HCT116 (cell line): ENCODE measurements around the gene WDR70. TPM values are rescaled to one million over a fixed set of nuclear protein-coding genes. Genes with fewer than 3 reads are reported as not detected.

Experiments
- ATAC-seq: fragments of 200-7000 bp; cut with Tn5 transposase; 2 replicates; pipeline ENCODE4 v1.9.1; 2020; ENCODE audit warnings: mild to moderate bottlenecking, moderate library complexity
- BruUV-seq: library from RNA; stranded (reverse); fragments of 400-500 nt; replicated peaks from 2 replicates; lab custom pipeline; 2021; lab: Mats Ljungman, UMichigan
- CTCF ChIA-PET: fragments of 300-600 bp; sonication (Branson Sonifier 250); formaldehyde crosslinking; loops from one replicate; lab custom pipeline; 2021; ENCODE audit warnings: antibody characterized with exemption; lab: Charles Lee
- POLR2A ChIA-PET: fragments of 300-600, 350-600 bp; sonication (Branson Sonifier 250); formaldehyde crosslinking; loops from one replicate; lab custom pipeline; 2021; ENCODE audit warnings: antibody characterized with exemption; lab: Charles Lee
- RAD21 ChIA-PET, 2 experiments: fragments of 300-600 bp; sonication (Branson Sonifier 250); formaldehyde crosslinking; loops; one replicate each; lab custom pipeline; 2023; ENCODE audit warnings: low total read pairs in 2 of 2; ENCODE audit not compliant: uncharacterized antibody in 2 of 2, unreplicated experiment in 2 of 2, low non-redundant PET in 1 of 2; lab: Charles Lee
- DNase-seq: peaks from one replicate; pipeline ENCODE4 v3.0.0-alpha.2; 2010; ENCODE audit warnings: low read depth, low spot score
- H2AFZ ChIP-seq: fragments of 200-600 bp; shearing (Covaris generic), sonication (generic); 2 replicates; pipeline ENCODE4 v1.6.1; 2017; ENCODE audit warnings: low read depth, mixed run types, mixed read lengths, antibody characterized with exemption, low read length; ENCODE audit not compliant: poor library complexity, severe bottlenecking
- H3K27ac ChIP-seq: 2 replicates; pipeline ENCODE4 v1.5.1; 2012; ENCODE audit warnings: low read depth, low read length
- H3K27me3 ChIP-seq: fragments of 200-600 bp; sonication (generic); 2 replicates; pipeline ENCODE4 v1.6.1; 2016; ENCODE audit warnings: mixed run types, low read length, mixed read lengths; ENCODE audit not compliant: insufficient read depth
- H3K36me3 ChIP-seq, 2 experiments: fragments of 200-500 bp in 1 of 2; fragments of 200-600 bp in 1 of 2; sonication (Bioruptor generic) in 1 of 2; sonication (generic) in 1 of 2; 2 replicates each; pipeline versions ENCODE4 v1.5.1 to v1.6.1; 2014 to 2016; ENCODE audit warnings: low read length in 2 of 2, inconsistent platforms in 1 of 2, mixed read lengths in 1 of 2, mixed run types in 1 of 2; ENCODE audit not compliant: insufficient read depth in 2 of 2, control insufficient read depth in 1 of 2
- H3K4me1 ChIP-seq, 2 experiments: fragments of 200-600 bp in 1 of 2; sonication (generic) in 1 of 2; 2 replicates each; pipeline versions ENCODE4 v1.5.1 to v1.6.1; 2012 to 2017; ENCODE audit warnings: low read length in 2 of 2, inconsistent platforms in 1 of 2, mild to moderate bottlenecking in 1 of 2, mixed read lengths in 1 of 2, mixed run types in 1 of 2, moderate library complexity in 1 of 2; ENCODE audit not compliant: insufficient read depth in 2 of 2, control insufficient read depth in 1 of 2
- H3K4me2 ChIP-seq: fragments of 200-600 bp; sonication (generic); 2 replicates; pipeline ENCODE4 v1.6.1; 2017; ENCODE audit warnings: mixed run types, low read length, mixed read lengths
- H3K4me3 ChIP-seq, 2 experiments: fragments of 200-600 bp in 1 of 2; sonication (generic) in 1 of 2; replicated peaks in 1 of 2; 2 replicates each; pipeline ENCODE4 v1.5.1; 2011 to 2016; ENCODE audit warnings: low read length in 2 of 2, control low read depth in 1 of 2, low read depth in 1 of 2, mild to moderate bottlenecking in 1 of 2, mixed read lengths in 1 of 2, mixed run types in 1 of 2
- H3K79me2 ChIP-seq: fragments of 200-600 bp; sonication (generic); 2 replicates; pipeline ENCODE4 v1.6.1; 2017; ENCODE audit warnings: mild to moderate bottlenecking, mixed run types, low read length, moderate library complexity, mixed read lengths; ENCODE audit not compliant: insufficient read depth
- H3K9ac ChIP-seq: fragments of 200-600 bp; sonication (generic); 2 replicates; pipeline ENCODE4 v1.6.1; 2016; ENCODE audit warnings: low read length, mixed read lengths
- H3K9me2 ChIP-seq: fragments of 200-600 bp; sonication (generic), shearing (Covaris generic); 2 replicates; pipeline ENCODE4 v1.6.1; 2017; ENCODE audit warnings: mixed run types, mild to moderate bottlenecking, moderate library complexity; ENCODE audit not compliant: insufficient read depth
- H3K9me3 ChIP-seq, 2 experiments: fragments of 200-500 bp in 1 of 2; fragments of 200-600 bp in 1 of 2; sonication (Bioruptor generic) in 1 of 2; sonication (generic) in 1 of 2; 2 replicates each; pipeline ENCODE4 v1.6.1; 2014 to 2017; ENCODE audit warnings: low read length in 2 of 2, mixed read lengths in 2 of 2, inconsistent platforms in 1 of 2, low read depth in 1 of 2, mild to moderate bottlenecking in 1 of 2, mixed run types in 1 of 2, moderate library complexity in 1 of 2; ENCODE audit not compliant: control insufficient read depth in 1 of 2, insufficient read depth in 1 of 2
- H4K20me1 ChIP-seq: fragments of 200-600 bp; sonication (generic), shearing (Covaris generic); 2 replicates; pipeline ENCODE4 v1.6.1; 2017; ENCODE audit warnings: mixed run types, mild to moderate bottlenecking, moderate library complexity; ENCODE audit not compliant: insufficient read depth
- CEBPB ChIP-seq: IDR thresholded peaks from 2 replicates; pipeline ENCODE4 v1.6.1; 2012; ENCODE audit warnings: low read depth
- EGR1 ChIP-seq: IDR thresholded peaks from 2 replicates; pipeline ENCODE4 v1.6.1; 2012; ENCODE audit warnings: low read depth
- EZH2 ChIP-seq: fragments of 200-600 bp; sonication (generic); IDR thresholded peaks from 2 replicates; pipeline ENCODE4 v1.6.1; 2017; ENCODE audit warnings: antibody characterized with exemption, mixed run types
- EZH2phosphoT487 ChIP-seq: fragments of 200-600 bp; IDR thresholded peaks from 2 replicates; pipeline ENCODE4 v1.6.1; 2018; ENCODE audit warnings: antibody characterized with exemption, borderline replicate concordance
- JUND ChIP-seq: IDR thresholded peaks from 2 replicates; pipeline ENCODE4 v1.6.1; 2012
- POLR2AphosphoS5 ChIP-seq: IDR thresholded peaks from 2 replicates; pipeline ENCODE4 v1.6.1; 2011; ENCODE audit warnings: mild to moderate bottlenecking, low read depth, low read length, moderate library complexity
- SIN3A ChIP-seq: IDR thresholded peaks from 2 replicates; pipeline ENCODE4 v1.6.1; 2012; ENCODE audit warnings: low read depth
- SP1 ChIP-seq: IDR thresholded peaks from 2 replicates; pipeline ENCODE4 v1.6.1; 2012; ENCODE audit warnings: low read depth
- YY1 ChIP-seq: IDR thresholded peaks from 2 replicates; pipeline ENCODE4 v1.6.1; 2011; ENCODE audit warnings: low read length, low read depth, moderate library complexity, mild to moderate bottlenecking; ENCODE audit not compliant: insufficient replicate concordance; ENCODE audit errors: extremely low read depth
- ZFX ChIP-seq: fragments of 450-650 bp; IDR thresholded peaks from 2 replicates; pipeline ENCODE4 v1.6.1; 2017
- ZNF274 ChIP-seq: fragments of 200-500 bp; sonication (Bioruptor generic); IDR thresholded peaks from 2 replicates; pipeline ENCODE4 v1.6.1; 2014; ENCODE audit warnings: mild to moderate bottlenecking, low read depth, low read length, inconsistent platforms
- intact Hi-C: fragments of 100-400 bp; cut with micrococcal nuclease; formaldehyde crosslinking; loops from 2 replicates; pipeline ENCODE4 v1.10.0; 2022
- total RNA-seq: library from RNA; stranded (reverse); gene quantifications from one replicate; pipeline ENCODE4 v1.2.1, GENCODE V29; 2021; ENCODE audit not compliant: unreplicated experiment
- TF ChIP-seq, protein P1 (sequence below): IDR thresholded peaks from 2 replicates; pipeline ENCODE4 v1.6.1; 2012
- TF ChIP-seq, protein P2 (sequence below): IDR thresholded peaks from 2 replicates; pipeline ENCODE4 v1.6.1; 2012
- TF ChIP-seq, protein P3 (sequence below): IDR thresholded peaks from 2 replicates; pipeline ENCODE4 v1.6.1; 2011; ENCODE audit warnings: mild to moderate bottlenecking, low read length, moderate library complexity; ENCODE audit not compliant: insufficient replicate concordance; ENCODE audit errors: extremely low read depth
- TF ChIP-seq, protein P4 (sequence below), 3 experiments: fragments of 200-600 bp in 1 of 3; sonication (generic) in 1 of 3; IDR thresholded peaks in 2 of 3; conservative IDR thresholded peaks in 1 of 3; 2 replicates each; pipeline ENCODE4 v1.5.1; 2012 to 2017; ENCODE audit warnings: low read depth in 2 of 3, low read length in 2 of 3, antibody characterized with exemption in 1 of 3, borderline replicate concordance in 1 of 3, control low read depth in 1 of 3, mild to moderate bottlenecking in 1 of 3, mixed read lengths in 1 of 3, mixed run types in 1 of 3, moderate library complexity in 1 of 3; ENCODE audit not compliant: insufficient read depth in 1 of 3
- TF ChIP-seq, protein P5 (sequence below): IDR thresholded peaks from 2 replicates; pipeline ENCODE4 v1.6.1; 2012; ENCODE audit warnings: low read depth

WDR70 gene
- total RNA-seq, 1 experiment from 2014 or later, result 31.1 TPM

DNA sequence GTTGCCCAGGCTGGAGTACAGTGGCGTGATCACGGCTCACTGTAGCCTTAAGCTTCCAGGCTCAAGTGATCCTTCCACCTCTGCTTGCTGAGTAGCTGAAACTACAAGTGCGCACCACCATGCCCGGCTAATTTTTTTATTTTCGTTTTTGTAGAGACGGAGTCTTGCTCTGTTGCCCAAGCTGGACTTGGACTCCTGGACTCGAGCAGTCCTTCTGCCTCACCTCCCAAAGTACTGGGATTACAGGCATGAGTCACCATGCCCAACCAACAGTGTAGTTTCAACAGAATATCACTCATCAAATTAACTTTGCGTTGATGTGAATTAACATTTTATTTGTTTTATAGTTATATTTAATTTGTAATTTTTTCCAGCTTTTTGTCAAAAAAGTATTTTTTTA is 45.3 kb downstream of the WDR70 start:
- H3K36me3 ChIP-seq, result no peaks in the 10 kb centered on the region
- H2AFZ ChIP-seq, result no peak overlapping the region
- no peaks in the 10 kb centered on the region for H3K4me1 ChIP-seq
- no peaks in the 10 kb centered on the region for H4K20me1 ChIP-seq
- BruUV-seq, result no TSS peak
- H3K27me3 ChIP-seq, result no peaks in the 10 kb centered on the region
- H3K9me2 ChIP-seq, result no peaks in the 10 kb centered on the region
- H3K4me2 ChIP-seq, result no peak overlapping the region
- intact Hi-C loops, result no loop called here
- ATAC-seq, result no peak
- H3K9me3 ChIP-seq, result no peaks in the 10 kb centered on the region
- RAD21 ChIA-PET, result no interaction called here
- H3K27ac ChIP-seq, result no peak overlapping the region
- DNase-seq, result no peak
- no peaks in the 10 kb centered on the region for H3K79me2 ChIP-seq
- H3K4me3 ChIP-seq, result no peak overlapping the region
- POLR2A ChIA-PET, result no interaction called here
- TF ChIP-seq, protein P1, sequence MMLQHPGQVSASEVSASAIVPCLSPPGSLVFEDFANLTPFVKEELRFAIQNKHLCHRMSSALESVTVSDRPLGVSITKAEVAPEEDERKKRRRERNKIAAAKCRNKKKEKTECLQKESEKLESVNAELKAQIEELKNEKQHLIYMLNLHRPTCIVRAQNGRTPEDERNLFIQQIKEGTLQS, result no peak
- TF ChIP-seq, protein P2, sequence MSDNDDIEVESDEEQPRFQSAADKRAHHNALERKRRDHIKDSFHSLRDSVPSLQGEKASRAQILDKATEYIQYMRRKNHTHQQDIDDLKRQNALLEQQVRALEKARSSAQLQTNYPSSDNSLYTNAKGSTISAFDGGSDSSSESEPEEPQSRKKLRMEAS, result no peak
- no peak for TF ChIP-seq ZNF274
- no peak for TF ChIP-seq EZH2phosphoT487
- TF ChIP-seq CEBPB, result no peak
- TF ChIP-seq, protein P3, sequence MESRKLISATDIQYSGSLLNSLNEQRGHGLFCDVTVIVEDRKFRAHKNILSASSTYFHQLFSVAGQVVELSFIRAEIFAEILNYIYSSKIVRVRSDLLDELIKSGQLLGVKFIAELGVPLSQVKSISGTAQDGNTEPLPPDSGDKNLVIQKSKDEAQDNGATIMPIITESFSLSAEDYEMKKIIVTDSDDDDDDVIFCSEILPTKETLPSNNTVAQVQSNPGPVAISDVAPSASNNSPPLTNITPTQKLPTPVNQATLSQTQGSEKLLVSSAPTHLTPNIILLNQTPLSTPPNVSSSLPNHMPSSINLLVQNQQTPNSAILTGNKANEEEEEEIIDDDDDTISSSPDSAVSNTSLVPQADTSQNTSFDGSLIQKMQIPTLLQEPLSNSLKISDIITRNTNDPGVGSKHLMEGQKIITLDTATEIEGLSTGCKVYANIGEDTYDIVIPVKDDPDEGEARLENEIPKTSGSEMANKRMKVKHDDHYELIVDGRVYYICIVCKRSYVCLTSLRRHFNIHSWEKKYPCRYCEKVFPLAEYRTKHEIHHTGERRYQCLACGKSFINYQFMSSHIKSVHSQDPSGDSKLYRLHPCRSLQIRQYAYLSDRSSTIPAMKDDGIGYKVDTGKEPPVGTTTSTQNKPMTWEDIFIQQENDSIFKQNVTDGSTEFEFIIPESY, result no peak
- TF ChIP-seq JUND, result no peak
- no peak for TF ChIP-seq SIN3A
- TF ChIP-seq EZH2, result no peak
- TF ChIP-seq, protein P4, sequence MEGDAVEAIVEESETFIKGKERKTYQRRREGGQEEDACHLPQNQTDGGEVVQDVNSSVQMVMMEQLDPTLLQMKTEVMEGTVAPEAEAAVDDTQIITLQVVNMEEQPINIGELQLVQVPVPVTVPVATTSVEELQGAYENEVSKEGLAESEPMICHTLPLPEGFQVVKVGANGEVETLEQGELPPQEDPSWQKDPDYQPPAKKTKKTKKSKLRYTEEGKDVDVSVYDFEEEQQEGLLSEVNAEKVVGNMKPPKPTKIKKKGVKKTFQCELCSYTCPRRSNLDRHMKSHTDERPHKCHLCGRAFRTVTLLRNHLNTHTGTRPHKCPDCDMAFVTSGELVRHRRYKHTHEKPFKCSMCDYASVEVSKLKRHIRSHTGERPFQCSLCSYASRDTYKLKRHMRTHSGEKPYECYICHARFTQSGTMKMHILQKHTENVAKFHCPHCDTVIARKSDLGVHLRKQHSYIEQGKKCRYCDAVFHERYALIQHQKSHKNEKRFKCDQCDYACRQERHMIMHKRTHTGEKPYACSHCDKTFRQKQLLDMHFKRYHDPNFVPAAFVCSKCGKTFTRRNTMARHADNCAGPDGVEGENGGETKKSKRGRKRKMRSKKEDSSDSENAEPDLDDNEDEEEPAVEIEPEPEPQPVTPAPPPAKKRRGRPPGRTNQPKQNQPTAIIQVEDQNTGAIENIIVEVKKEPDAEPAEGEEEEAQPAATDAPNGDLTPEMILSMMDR (IDR thresholded peaks at IDR 0.05 in 2 of 3, conservative IDR thresholded peaks at IDR 0.05 in 1 of 3; ENCODE audit: borderline replicate concordance in 1 of 3, insufficient read depth in 1 of 3, low read depth in 2 of 3, low read length in 2 of 3), result no peak
- no peak for TF ChIP-seq EGR1
- no peak for TF ChIP-seq SP1
- TF ChIP-seq, protein P5, sequence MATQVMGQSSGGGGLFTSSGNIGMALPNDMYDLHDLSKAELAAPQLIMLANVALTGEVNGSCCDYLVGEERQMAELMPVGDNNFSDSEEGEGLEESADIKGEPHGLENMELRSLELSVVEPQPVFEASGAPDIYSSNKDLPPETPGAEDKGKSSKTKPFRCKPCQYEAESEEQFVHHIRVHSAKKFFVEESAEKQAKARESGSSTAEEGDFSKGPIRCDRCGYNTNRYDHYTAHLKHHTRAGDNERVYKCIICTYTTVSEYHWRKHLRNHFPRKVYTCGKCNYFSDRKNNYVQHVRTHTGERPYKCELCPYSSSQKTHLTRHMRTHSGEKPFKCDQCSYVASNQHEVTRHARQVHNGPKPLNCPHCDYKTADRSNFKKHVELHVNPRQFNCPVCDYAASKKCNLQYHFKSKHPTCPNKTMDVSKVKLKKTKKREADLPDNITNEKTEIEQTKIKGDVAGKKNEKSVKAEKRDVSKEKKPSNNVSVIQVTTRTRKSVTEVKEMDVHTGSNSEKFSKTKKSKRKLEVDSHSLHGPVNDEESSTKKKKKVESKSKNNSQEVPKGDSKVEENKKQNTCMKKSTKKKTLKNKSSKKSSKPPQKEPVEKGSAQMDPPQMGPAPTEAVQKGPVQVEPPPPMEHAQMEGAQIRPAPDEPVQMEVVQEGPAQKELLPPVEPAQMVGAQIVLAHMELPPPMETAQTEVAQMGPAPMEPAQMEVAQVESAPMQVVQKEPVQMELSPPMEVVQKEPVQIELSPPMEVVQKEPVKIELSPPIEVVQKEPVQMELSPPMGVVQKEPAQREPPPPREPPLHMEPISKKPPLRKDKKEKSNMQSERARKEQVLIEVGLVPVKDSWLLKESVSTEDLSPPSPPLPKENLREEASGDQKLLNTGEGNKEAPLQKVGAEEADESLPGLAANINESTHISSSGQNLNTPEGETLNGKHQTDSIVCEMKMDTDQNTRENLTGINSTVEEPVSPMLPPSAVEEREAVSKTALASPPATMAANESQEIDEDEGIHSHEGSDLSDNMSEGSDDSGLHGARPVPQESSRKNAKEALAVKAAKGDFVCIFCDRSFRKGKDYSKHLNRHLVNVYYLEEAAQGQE, result no peak
- TF ChIP-seq POLR2AphosphoS5, result no peak
- TF ChIP-seq YY1, result no peak
- no peak for TF ChIP-seq ZFX
- TF ChIP-seq, all 23 proteins: peak for 0
- no peak overlapping the region for H3K9ac ChIP-seq
- CTCF ChIA-PET, result interaction anchor here (1.8 kb wide), 1 partner anchor 11 kb away, joined by 4 read pairs; no protein-coding TSS in a partner anchor
